Endodermal cell (in vitro differentiated cells): ENCODE results near the gene ABAT. TPM values are rescaled to one million over a fixed set of nuclear protein-coding genes. Genes with fewer than 3 reads are reported as not detected.

ENCODE experiments used
- DNase-seq: peaks from one replicate; pipeline ENCODE4 v3.0.0-alpha.2; 2017
- H3K27ac ChIP-seq: 2 replicates; pipeline ENCODE4 v1.5.1; 2013; ENCODE audit warnings: mild to moderate bottlenecking, low read depth, low read length, moderate library complexity
- H3K27me3 ChIP-seq: 2 replicates; pipeline ENCODE4 v1.6.1; 2013; ENCODE audit warnings: mild to moderate bottlenecking, low read length, moderate library complexity; ENCODE audit not compliant: insufficient read depth, control insufficient read depth, poor library complexity, severe bottlenecking
- H3K36me3 ChIP-seq: 2 replicates; pipeline ENCODE4 v1.7.0; 2013; ENCODE audit warnings: mild to moderate bottlenecking, low read length, moderate library complexity; ENCODE audit not compliant: control insufficient read depth, insufficient read depth
- H3K4me1 ChIP-seq: one replicate; pipeline ENCODE4 v1.7.0; 2013; ENCODE audit warnings: low read length; ENCODE audit not compliant: control insufficient read depth, insufficient read depth
- H3K4me3 ChIP-seq: 2 replicates; pipeline ENCODE4 v1.5.1; 2013; ENCODE audit warnings: mild to moderate bottlenecking, low read length, moderate library complexity
- H3K9ac ChIP-seq: 2 replicates; pipeline ENCODE4 v1.6.1; 2013; ENCODE audit warnings: mild to moderate bottlenecking, low read length, moderate library complexity; ENCODE audit not compliant: poor library complexity, severe bottlenecking; ENCODE audit errors: extremely low read depth
- H3K9me3 ChIP-seq: 2 replicates; pipeline ENCODE4 v1.6.1; 2013; ENCODE audit warnings: mild to moderate bottlenecking, low read length, moderate library complexity; ENCODE audit not compliant: control insufficient read depth
- H3K27ac Mint-ChIP-seq: 2 replicates; pipeline ENCODE4 v1.8.0; 2020; ENCODE audit warnings: mixed read lengths
- H3K27me3 Mint-ChIP-seq: 2 replicates; pipeline ENCODE4 v1.8.0; 2021; ENCODE audit warnings: mild to moderate bottlenecking, mixed read lengths; ENCODE audit not compliant: insufficient read depth
- H3K36me3 Mint-ChIP-seq: 2 replicates; pipeline ENCODE4 v1.8.0; 2020; ENCODE audit warnings: low read depth, mixed read lengths
- H3K4me1 Mint-ChIP-seq: 2 replicates; pipeline ENCODE4 v1.8.0; 2020; ENCODE audit warnings: mixed read lengths
- H3K4me3 Mint-ChIP-seq: 2 replicates; pipeline ENCODE4 v1.8.0; 2020; ENCODE audit warnings: mild to moderate bottlenecking, moderate library complexity, mixed read lengths
- H3K9me3 Mint-ChIP-seq: 2 replicates; pipeline ENCODE4 v1.8.0; 2020; ENCODE audit warnings: mild to moderate bottlenecking, mixed read lengths
- WGBS, 2 experiments: methylation state at CpG; one replicate each; pipeline versions ENCODE4 v1.1.5 to v1.1.7; 2013; ENCODE audit warnings: missing lambda C conversion rate in 2 of 2, mixed read lengths in 1 of 2; ENCODE audit not compliant: insufficient coverage in 1 of 2, insufficient read length in 1 of 2; 5-methylcytosine and 5-hydroxymethylcytosine counted together
- total RNA-seq, 2 donors: library from RNA; stranded (reverse); fragmentation: NEBNext Ultra II Directional in 1 of 2; extraction: Animal tissue kit (Norgen Biotek cat#: 25700) in 1 of 2; gene quantifications; 2 replicates in 1 of 2; 3 replicates in 1 of 2; pipeline ENCODE4 v1.2.1, GENCODE V29; 2021
- TF ChIP-seq, protein P1 (sequence below): fragments of 200-600 bp; sonication (generic); conservative IDR thresholded peaks from 2 replicates; pipeline ENCODE4 v1.5.0; 2021; ENCODE audit warnings: antibody characterized with exemption, mild to moderate bottlenecking

ABAT gene
- total RNA-seq, 2 donors from 2014 or later, result 9.7 to 13.6 TPM

DNA sequence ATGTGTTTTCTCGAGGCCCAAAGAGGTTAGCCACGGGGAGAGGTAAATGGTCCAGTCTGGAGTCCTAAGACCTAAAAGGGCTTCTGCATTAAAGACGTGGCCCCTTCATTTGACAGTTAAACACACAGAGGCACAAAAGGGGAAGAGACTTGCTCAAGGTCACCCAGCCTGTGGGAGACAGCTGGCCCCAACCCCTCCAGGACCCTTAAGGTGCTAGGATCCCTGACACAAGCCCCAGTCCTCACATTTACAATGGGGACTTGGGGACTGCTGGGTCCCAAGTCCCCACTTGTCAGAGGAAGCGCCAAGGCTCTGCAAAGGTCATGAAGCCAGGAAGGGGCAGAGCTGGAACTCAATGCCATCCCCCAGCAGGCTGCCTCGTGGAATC, 1.7 kb downstream of the ABAT start:
- TF ChIP-seq, protein P1, sequence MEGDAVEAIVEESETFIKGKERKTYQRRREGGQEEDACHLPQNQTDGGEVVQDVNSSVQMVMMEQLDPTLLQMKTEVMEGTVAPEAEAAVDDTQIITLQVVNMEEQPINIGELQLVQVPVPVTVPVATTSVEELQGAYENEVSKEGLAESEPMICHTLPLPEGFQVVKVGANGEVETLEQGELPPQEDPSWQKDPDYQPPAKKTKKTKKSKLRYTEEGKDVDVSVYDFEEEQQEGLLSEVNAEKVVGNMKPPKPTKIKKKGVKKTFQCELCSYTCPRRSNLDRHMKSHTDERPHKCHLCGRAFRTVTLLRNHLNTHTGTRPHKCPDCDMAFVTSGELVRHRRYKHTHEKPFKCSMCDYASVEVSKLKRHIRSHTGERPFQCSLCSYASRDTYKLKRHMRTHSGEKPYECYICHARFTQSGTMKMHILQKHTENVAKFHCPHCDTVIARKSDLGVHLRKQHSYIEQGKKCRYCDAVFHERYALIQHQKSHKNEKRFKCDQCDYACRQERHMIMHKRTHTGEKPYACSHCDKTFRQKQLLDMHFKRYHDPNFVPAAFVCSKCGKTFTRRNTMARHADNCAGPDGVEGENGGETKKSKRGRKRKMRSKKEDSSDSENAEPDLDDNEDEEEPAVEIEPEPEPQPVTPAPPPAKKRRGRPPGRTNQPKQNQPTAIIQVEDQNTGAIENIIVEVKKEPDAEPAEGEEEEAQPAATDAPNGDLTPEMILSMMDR, result no peak
- Histone ChIP-seq H3K9ac (no peak overlapping the region), H3K4me1 (peaks cover 7% of the 10 kb centered on the region), H3K9me3 (peaks cover 9% of the 10 kb centered on the region), H3K36me3 (no peaks in the 10 kb centered on the region), H3K27me3 (peaks cover 28% of the 10 kb centered on the region), H3K27ac (no peak overlapping the region), H3K4me3 (no peak overlapping the region)
- H3K27me3 Mint-ChIP-seq, result peaks cover 38% of the 10 kb centered on the region
- peaks cover 19% of the 10 kb centered on the region for H3K4me1 Mint-ChIP-seq
- H3K36me3 Mint-ChIP-seq, result peaks cover 2% of the 10 kb centered on the region
- H3K27ac Mint-ChIP-seq, result no peak overlapping the region
- WGBS, 2 experiments, result 89 to 93% methylated on average over 5 of the region's 5 CpGs
- no peak for DNase-seq
- no peak overlapping the region for H3K4me3 Mint-ChIP-seq
- H3K9me3 Mint-ChIP-seq, result peaks cover 6% of the 10 kb centered on the region

GRCh38 chr16:8676737-8677375, 2.4 kb downstream of the ABAT start:
- Histone ChIP-seq H3K9me3 (peaks cover 9% of the 10 kb centered on the region), H3K27me3 (peaks cover 28% of the 10 kb centered on the region), H3K4me1 (peaks cover 7% of the 10 kb centered on the region), H3K36me3 (no peaks in the 10 kb centered on the region), H3K27ac (no peak overlapping the region), H3K4me3 (no peak overlapping the region), H3K9ac (no peak overlapping the region)
- Mint-ChIP-seq H3K4me1 (peaks cover 19% of the 10 kb centered on the region), H3K27ac (no peak overlapping the region), H3K36me3 (peaks cover 2% of the 10 kb centered on the region), H3K27me3 (peaks cover 38% of the 10 kb centered on the region), H3K4me3 (no peak overlapping the region), H3K9me3 (peaks cover 6% of the 10 kb centered on the region)
- TF ChIP-seq, protein P1, result no peak
- 88 to 92% methylated on average over 6 to 7 of the region's 7 CpGs for WGBS, 2 experiments
- no peak for DNase-seq

DNA sequence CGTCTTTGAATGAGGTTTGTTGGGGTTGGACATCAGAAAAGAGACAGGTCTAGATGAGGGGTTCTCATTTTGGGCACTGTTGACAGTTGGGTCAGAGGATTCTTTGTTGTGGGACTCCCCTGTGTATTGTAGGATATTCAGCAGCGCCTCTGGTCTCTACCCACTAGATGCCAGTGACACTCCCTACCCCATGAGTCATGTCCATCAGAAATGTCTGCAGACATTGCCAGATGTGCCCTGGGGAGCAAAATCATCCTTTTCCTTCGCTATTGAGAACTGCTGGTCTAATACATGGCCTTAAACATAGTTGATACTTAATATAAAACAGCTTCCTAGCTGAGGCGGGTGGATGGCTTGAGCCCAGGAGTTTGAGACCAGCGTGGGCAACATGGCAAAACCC, 3.1 kb downstream of the ABAT start:
- no peak for DNase-seq
- Mint-ChIP-seq H3K27me3 (peaks cover 34% of the 10 kb centered on the region), H3K4me1 (peaks cover 19% of the 10 kb centered on the region), H3K9me3 (peaks cover 6% of the 10 kb centered on the region), H3K27ac (no peak overlapping the region), H3K36me3 (peaks cover 2% of the 10 kb centered on the region), H3K4me3 (no peak overlapping the region)
- H3K4me1 ChIP-seq, result peaks cover 7% of the 10 kb centered on the region
- peaks cover 28% of the 10 kb centered on the region for H3K27me3 ChIP-seq
- no peak overlapping the region for H3K4me3 ChIP-seq
- H3K36me3 ChIP-seq, result no peaks in the 10 kb centered on the region
- no peak overlapping the region for H3K9ac ChIP-seq
- TF ChIP-seq, protein P1, result no peak
- no peak overlapping the region for H3K27ac ChIP-seq
- H3K9me3 ChIP-seq, result peaks cover 9% of the 10 kb centered on the region
- WGBS, 2 experiments, result 93 to 100% methylated on average over 3 to 5 of the region's 5 CpGs
